ENCODE results near the gene LYZL2. TPM values are rescaled to one million over a fixed set of nuclear protein-coding genes. Genes with fewer than 3 reads are reported as not detected.
"Not testable (repeated sequence)": the region's sequence is repeated elsewhere in the genome, so short reads cannot be mapped to it uniquely, and the experiment has no call there.

LYZL2 gene
- total RNA-seq, 1 donor = not detected

- Histone ChIP-seq H3K27me3 (ENCODE audit: insufficient read depth, low read length) (no peaks in the 10 kb centered on the region), H2AFZ (ENCODE audit: low read length) (no peak overlapping the region), H4K20me1 (ENCODE audit: insufficient read depth, low read length) (no peaks in the 10 kb centered on the region), H3K4me3 (ENCODE audit: insufficient read depth, low read length) (no peak overlapping the region), H3K36me3 (ENCODE audit: insufficient read depth, low read length) (no peaks in the 10 kb centered on the region), H3K9me3 (ENCODE audit: low read depth, low read length) (no peaks in the 10 kb centered on the region), H3K4me2 (ENCODE audit: insufficient read depth, low read length) (no peak overlapping the region), H3K27ac (ENCODE audit: low read depth, low read length) (no peak overlapping the region), H3K4me1 (ENCODE audit: insufficient read depth, low read length) (peaks cover 4% of the 10 kb centered on the region), H3K79me2 (ENCODE audit: insufficient read depth, low read length) (no peaks in the 10 kb centered on the region)
- DNase-seq (ENCODE audit: insufficient read length, low spot score, missing footprints) = no peak
- no peak for TF ChIP-seq CTCF (IDR thresholded peaks at IDR 0.05; ENCODE audit: extremely low read depth, low read depth, low read length)
These were observed 4.5 kb downstream of the LYZL2 start for GRCh38 chr10:30625080-30625479.

- Histone ChIP-seq H3K27me3 (ENCODE audit: insufficient read depth, low read length) (no peaks in the 10 kb centered on the region), H2AFZ (ENCODE audit: low read length) (no peak overlapping the region), H3K27ac (ENCODE audit: low read depth, low read length) (no peak overlapping the region), H3K9me3 (ENCODE audit: low read depth, low read length) (no peaks in the 10 kb centered on the region), H3K4me2 (ENCODE audit: insufficient read depth, low read length) (no peak overlapping the region), H3K4me3 (ENCODE audit: insufficient read depth, low read length) (no peak overlapping the region), H3K36me3 (ENCODE audit: insufficient read depth, low read length) (no peaks in the 10 kb centered on the region), H3K4me1 (ENCODE audit: insufficient read depth, low read length) (peaks cover under 1% of the 10 kb centered on the region), H3K79me2 (ENCODE audit: insufficient read depth, low read length) (no peaks in the 10 kb centered on the region), H4K20me1 (ENCODE audit: insufficient read depth, low read length) (no peaks in the 10 kb centered on the region)
- no peak for TF ChIP-seq CTCF (IDR thresholded peaks at IDR 0.05; ENCODE audit: extremely low read depth, low read depth, low read length)
- DNase-seq (ENCODE audit: insufficient read length, low spot score, missing footprints) = no peak
These were observed 9.6 kb downstream of the LYZL2 start for GRCh38 chr10:30619966-30620365.

GRCh38 chr10:30617070-30617469, 12.5 kb downstream of the LYZL2 start:
- TF ChIP-seq CTCF (IDR thresholded peaks at IDR 0.05; ENCODE audit: extremely low read depth, low read depth, low read length) = no peak
- no peak for DNase-seq (ENCODE audit: insufficient read length, low spot score, missing footprints)
- H3K79me2 ChIP-seq (ENCODE audit: insufficient read depth, low read length) = no peaks in the 10 kb centered on the region
- H3K9me3 ChIP-seq (ENCODE audit: low read depth, low read length) = no peaks in the 10 kb centered on the region
- no peaks in the 10 kb centered on the region for H3K27me3 ChIP-seq (ENCODE audit: insufficient read depth, low read length)
- no peak overlapping the region for H3K4me3 ChIP-seq (ENCODE audit: insufficient read depth, low read length)
- no peak overlapping the region for H3K27ac ChIP-seq (ENCODE audit: low read depth, low read length)
- no peak overlapping the region for H3K4me2 ChIP-seq (ENCODE audit: insufficient read depth, low read length)
- no peaks in the 10 kb centered on the region for H4K20me1 ChIP-seq (ENCODE audit: insufficient read depth, low read length)
- H2AFZ ChIP-seq (ENCODE audit: low read length) = no peak overlapping the region
- H3K36me3 ChIP-seq (ENCODE audit: insufficient read depth, low read length) = no peaks in the 10 kb centered on the region
- H3K4me1 ChIP-seq (ENCODE audit: insufficient read depth, low read length) = no peaks in the 10 kb centered on the region

- not testable (repeated sequence) for H3K9me3 ChIP-seq (ENCODE audit: low read depth, low read length); H4K20me1 ChIP-seq (ENCODE audit: insufficient read depth, low read length); H3K4me3 ChIP-seq (ENCODE audit: insufficient read depth, low read length); H3K79me2 ChIP-seq (ENCODE audit: insufficient read depth, low read length); H3K36me3 ChIP-seq (ENCODE audit: insufficient read depth, low read length); H3K27ac ChIP-seq (ENCODE audit: low read depth, low read length); H3K27me3 ChIP-seq (ENCODE audit: insufficient read depth, low read length); H3K4me2 ChIP-seq (ENCODE audit: insufficient read depth, low read length); H3K4me1 ChIP-seq (ENCODE audit: insufficient read depth, low read length); DNase-seq (ENCODE audit: insufficient read length, low spot score, missing footprints); H2AFZ ChIP-seq (ENCODE audit: low read length)
These were observed 18.5 kb downstream of the LYZL2 start for GRCh38 chr10:30611041-30611440.

Data from osteoblast (primary cell).